CD1c-positive myeloid dendritic cell (primary cell): ENCODE results near the gene GDPD4.
"Not testable (repeated sequence)": the region's sequence is repeated elsewhere in the genome, so short reads cannot be mapped to it uniquely, and the experiment has no call there.

Source experiments
- DNase-seq: peaks from one replicate; pipeline ENCODE4 v3.0.0-alpha.2; 2016; ENCODE audit errors: extremely low spot score

Gene GDPD4

GRCh38 chr11:77301510-77301909 lies at the start of gene GDPD4:
TSS of gene GDPD4 (minus strand) at chr11:77301686. CDS start at chr11:77285137, 16,549 bp downstream.
- DNase-seq: no peak

DNA sequence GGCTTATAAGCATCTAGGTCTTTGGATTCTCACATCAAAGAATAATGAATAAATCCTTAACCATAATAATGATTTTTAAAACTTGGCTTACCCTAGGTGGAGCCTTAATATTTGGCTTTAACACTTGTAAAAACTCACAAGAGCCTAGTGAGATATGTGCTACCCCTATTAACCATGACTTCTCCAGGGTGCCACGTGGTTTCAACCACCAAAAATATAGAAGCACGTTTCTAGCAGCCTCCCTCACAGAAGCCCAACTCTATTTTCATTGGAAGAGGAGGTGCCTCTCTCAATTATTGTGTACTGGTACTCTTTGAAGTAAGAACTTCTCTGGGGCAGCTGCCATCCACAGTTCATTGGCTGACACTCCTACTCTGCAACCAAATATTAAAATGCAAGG lies 46.5 kb upstream of the GDPD4 start:
- no peak for DNase-seq

DNA sequence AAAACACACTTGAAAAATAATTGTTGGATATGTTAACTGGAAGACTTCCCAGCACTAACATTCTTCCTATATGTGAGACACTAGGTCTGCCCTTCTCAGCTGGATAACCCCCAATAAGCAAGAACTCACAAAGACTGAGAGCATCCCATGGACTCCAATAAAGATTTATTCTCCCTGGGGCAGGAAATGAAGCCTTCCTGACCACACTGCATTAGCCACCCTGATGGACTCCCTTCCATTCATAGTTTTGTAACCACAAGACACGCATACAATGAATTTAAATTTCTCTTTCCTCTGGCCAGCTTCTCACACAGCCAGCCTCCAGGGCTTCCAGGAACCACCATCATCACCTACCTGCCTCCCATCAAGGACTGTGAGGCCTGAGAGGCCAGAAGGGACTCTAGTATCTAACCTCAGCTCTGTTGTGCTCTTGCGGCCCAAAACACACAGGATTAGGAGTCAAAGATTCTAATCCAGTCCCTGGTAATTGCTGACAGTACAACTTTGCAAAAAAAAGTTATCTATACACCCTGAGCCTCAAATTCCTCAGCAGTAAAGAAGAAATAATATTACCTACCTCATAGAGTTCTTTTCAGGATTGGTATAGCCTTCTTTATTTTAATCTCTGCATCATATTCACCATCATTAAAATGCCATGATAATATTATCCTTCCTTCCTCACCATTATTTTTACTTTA lies 45.6 kb upstream of the GDPD4 start:
- DNase-seq: no peak

DNA sequence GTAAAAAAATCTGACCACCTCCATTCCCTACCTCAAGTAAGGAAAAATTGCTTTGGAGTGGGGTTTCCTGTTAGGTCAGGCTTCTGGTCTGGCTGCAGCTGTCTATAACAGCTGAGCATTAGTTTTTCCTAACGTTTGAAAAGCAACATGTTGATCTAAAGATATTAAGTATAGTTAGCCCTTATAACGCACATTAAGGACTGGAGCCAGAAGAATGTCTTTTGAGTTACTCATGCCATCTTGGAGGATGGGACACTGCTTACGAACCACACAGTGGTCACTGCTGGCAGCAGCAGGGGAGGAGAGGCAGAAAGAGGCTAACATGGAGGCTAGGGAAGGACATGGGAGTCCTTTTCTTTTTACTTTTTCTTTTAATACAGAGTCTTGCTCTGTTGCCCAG lies 44.1 kb upstream of the GDPD4 start:
- no peak for DNase-seq

DNA sequence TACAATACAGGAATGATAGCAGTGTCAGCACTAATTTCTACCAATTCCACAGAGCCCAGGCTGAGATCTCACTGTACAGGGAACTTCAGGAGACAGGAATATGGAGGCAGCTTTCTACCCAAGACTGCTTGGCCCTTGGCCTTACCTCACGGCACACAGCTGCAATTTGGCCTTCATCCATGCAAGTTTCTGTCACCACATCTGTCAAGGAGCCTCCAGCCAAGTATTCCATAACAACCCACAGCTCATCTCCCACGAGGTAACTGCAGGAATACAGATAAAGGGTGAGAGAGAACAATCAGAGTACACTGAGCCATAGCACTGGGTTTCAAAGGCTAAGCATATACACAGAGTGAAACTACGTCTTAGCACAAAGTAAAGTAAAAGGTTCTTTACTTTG lies 39.0 kb upstream of the GDPD4 start:
- DNase-seq: no peak

DNA sequence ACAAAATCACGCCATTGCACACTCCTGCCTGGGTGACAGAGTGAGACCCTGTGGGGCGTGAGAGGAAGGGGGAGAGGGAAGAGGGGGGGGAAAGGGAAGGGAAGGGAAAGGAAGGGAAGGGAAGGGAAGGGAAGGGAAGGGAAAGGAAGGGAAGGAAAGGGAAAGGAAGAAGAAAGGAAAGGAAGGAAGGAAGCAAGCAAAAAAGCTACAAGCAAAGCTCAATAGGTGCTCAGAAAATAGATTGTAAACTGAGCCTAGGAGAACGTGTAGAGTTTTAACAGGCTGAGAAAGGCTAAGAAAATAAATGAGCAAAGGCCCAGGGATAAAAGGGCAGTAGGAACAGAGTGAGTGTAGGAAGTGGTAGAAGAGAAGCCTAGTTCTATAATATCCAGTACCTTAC lies 30.8 kb upstream of the GDPD4 start:
- no peak for DNase-seq

GRCh38 chr11:77325159-77325558 lies 23.7 kb upstream of the GDPD4 start:
- DNase-seq: no peak

DNA sequence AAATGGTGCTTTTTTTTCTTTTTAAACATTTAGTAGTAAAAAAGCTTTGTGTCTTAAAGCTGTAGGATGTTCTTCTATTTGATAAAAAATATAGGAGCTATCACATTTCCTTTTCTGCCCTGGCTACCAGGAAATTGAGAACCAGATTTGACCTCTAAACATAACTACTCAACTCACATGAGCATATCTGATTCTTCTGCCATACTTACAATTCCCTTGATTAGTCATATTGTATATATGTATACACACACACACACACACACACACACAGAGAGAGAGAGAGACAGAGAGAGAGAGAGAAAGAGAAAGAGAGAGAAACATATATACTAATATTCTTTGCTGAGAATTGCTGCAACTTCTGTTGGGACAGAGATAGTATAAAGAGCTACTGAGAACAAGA lies 23.0 kb upstream of the GDPD4 start:
- DNase-seq: no peak

DNA sequence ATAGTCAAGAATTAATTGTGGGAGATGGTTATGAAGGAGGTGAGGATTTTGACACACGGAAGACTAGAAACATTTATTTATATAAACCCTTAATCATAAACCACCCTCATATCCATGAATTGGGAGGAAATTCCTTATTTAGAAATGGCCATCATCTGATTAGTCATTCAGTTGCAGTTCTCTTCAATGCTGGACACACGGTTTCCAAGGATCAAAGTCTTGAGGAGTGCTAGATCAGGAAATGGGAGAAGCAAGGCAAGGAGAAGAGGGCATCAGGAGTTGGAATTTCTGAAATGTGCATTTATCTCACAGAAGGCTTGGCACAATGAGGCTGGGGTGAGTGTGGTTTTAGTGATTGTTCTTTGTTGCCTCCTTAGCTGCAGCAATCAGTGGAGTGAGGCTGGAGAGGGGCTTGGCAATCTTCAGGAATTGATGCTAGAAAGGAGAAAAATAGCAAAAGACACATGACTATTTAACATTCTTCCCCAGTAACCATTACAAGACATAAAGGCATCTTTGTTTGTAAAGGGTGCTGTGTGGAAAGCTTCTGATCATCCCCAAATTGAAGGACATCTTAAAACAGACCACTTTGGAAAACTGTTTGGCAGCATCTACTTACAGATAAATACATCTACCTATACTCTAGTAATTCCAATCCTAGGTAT lies 21.6 kb upstream of the GDPD4 start:
- DNase-seq: no peak

GRCh38 chr11:77322506-77322905 lies 21.0 kb upstream of the GDPD4 start:
- no peak for DNase-seq

- DNase-seq: no peak
These were observed 18.9 kb upstream of the GDPD4 start for GRCh38 chr11:77320351-77320750.

DNA sequence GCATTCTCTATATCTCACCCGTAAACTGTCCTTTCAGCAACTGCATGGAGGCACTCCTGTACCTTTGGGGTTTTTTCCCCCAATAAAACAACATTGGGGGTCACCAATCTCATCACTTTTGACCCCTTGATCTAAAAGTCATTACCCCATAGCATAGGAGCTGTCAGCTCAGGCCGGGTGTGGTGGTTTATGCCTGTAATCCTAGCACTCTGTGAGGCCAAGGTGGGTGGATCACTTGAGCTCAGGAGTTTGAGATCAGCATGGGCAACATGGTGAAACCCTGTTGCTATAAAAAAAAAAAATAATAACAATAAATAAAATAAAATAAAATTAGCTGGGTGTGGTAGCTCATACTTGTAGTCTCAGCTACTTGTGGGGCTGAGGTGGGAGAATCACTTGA lies 17.1 kb upstream of the GDPD4 start:
- no peak for DNase-seq

- DNase-seq: no peak
These were observed 15.4 kb upstream of the GDPD4 start for GRCh38 chr11:77316733-77317342.

GRCh38 chr11:77312107-77312506 lies 10.6 kb upstream of the GDPD4 start:
- DNase-seq: no peak

- DNase-seq: no peak
These were observed 10.2 kb upstream of the GDPD4 start for GRCh38 chr11:77311701-77312100.

DNA sequence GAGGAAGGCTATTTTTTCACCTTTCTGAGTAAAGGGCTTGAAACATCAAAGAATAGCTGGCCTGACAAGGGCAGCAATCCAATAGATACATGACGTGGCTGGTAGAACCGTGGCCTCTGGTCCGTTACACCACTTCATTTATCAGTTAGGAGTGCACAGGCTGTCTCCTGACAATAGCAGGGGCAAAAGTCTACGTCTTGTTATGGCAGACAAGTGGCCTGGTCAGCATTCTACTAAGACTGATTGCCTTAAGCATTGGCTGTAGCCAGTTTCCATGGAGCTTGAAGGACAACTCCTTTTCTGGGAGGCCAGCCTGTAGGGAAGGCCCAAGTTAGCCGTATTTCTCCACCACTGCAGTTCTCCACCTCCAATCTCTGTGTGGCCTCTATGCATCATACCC lies 9.2 kb upstream of the GDPD4 start:
- no peak for DNase-seq

GRCh38 chr11:77309401-77310085 lies 8.1 kb upstream of the GDPD4 start:
- DNase-seq: no peak

- no peak for DNase-seq
These were observed 7.4 kb upstream of the GDPD4 start for GRCh38 chr11:77308838-77309237.

DNA sequence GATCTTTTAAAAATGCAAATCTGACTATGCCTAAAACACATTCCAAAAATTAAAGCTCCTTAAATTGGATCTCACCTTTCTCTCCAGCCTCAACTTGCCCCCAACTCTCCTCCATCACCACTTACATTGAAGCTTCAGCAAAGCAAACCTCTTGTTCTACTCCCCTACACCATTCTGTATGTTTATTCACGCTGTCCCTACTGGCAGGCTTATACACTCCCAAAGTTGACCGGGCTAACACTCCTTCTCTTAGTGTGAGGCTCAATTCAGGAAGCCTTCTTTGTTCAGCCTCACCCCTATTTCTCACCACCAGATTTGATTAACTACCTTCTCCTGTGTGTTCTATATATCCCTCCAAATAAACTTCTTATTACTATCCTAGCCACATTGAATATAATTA lies 1.8 kb upstream of the GDPD4 start:
- no peak for DNase-seq

DNA sequence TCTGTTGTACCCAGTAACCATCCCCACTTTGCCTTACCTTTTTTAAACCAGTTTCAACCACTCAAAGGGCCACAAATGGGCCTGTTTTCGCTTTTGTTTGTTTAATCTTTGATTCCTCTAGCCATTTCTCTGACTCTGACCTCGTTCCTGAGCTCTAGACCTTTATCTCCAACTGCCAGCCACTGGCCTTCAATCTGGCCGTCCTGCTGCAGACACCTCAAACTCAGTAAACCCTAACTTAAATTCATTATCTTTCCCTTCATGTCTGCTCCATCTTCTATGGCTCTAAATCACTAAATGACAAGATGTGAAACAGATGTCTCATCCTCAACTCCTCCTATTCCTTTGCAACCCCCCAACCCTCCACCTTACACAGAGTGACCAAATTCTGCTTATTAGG lies 1.3 kb upstream of the GDPD4 start:
- no peak for DNase-seq

GRCh38 chr11:77300695-77301094 lies 791 bp downstream of the GDPD4 start:
- no peak for DNase-seq

DNA sequence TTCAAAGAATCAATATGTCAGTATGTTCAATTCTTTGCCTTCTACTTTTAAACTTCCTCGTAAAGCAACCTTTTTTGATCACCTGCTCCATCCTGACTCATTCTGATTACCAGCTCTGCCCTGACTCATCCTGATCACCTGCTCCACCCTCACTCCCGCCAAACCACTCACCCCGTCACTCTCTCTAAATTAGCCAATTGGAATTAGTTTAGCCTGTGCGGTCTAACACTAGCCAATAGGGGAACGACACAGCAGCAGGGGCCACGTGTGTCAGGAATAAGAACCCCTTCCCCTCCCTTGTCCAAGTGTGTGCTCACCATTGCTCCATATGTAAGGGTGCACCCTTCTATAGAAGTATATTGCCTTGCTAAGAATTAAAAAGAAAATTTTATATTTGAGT lies 1.5 kb downstream of the GDPD4 start:
- DNase-seq: not testable (repeated sequence)

- no peak for DNase-seq
These were observed 1.9 kb downstream of the GDPD4 start for GRCh38 chr11:77299528-77299993.
